Activated CD8-positive, alpha-beta T cell treated with anti-CD3 and anti-CD28 coated beads for 36 hours (primary cell): ENCODE data around the gene ESYT3. TPM values are rescaled to one million over a fixed set of nuclear protein-coding genes. Genes with fewer than 3 reads are reported as not detected.
"Not testable (repeated sequence)": the region's sequence is repeated elsewhere in the genome, so short reads cannot be mapped to it uniquely, and the experiment has no call there.

ENCODE experiments used
- ATAC-seq: fragments of 200-7000 bp; cut with Tn5 transposase; one replicate; pipeline ENCODE4 v1.10.0; 2021; ENCODE audit warnings: mild to moderate bottlenecking, moderate library complexity
- CTCF ChIA-PET: fragments of 350-600 bp; sonication (Branson Sonifier 250); formaldehyde crosslinking; loops from one replicate; lab custom pipeline; 2021; ENCODE audit warnings: antibody characterized with exemption; lab: Charles Lee
- POLR2A ChIA-PET: fragments of 350-600 bp; sonication (Branson Sonifier 250); formaldehyde crosslinking; loops from one replicate; lab custom pipeline; 2021; ENCODE audit warnings: antibody characterized with exemption; lab: Charles Lee
- DNase-seq: peaks from one replicate; pipeline ENCODE4 v3.0.0-alpha.2; 2020
- H3K27ac Mint-ChIP-seq: one replicate; pipeline ENCODE4 v1.8.0; 2021; ENCODE audit warnings: mild to moderate bottlenecking, mixed read lengths
- H3K27me3 Mint-ChIP-seq: one replicate; pipeline ENCODE4 v1.8.0; 2021; ENCODE audit warnings: mixed read lengths
- H3K36me3 Mint-ChIP-seq: one replicate; pipeline ENCODE4 v1.8.0; 2021; ENCODE audit warnings: low read depth, mixed read lengths
- H3K4me1 Mint-ChIP-seq: one replicate; pipeline ENCODE4 v1.8.0; 2021; ENCODE audit warnings: low read depth, mixed read lengths
- H3K4me3 Mint-ChIP-seq: one replicate; pipeline ENCODE4 v1.8.0; 2021; ENCODE audit warnings: mild to moderate bottlenecking, moderate library complexity, mixed read lengths
- H3K9me3 Mint-ChIP-seq: one replicate; pipeline ENCODE4 v1.8.0; 2021; ENCODE audit warnings: mixed read lengths
- CTCF ChIP-seq: fragments of 200-600 bp; IDR thresholded peaks from one replicate; pipeline ENCODE4 v1.8.0; 2022; ENCODE audit warnings: antibody characterized with exemption, mild to moderate bottlenecking
- intact Hi-C: fragments of 100-400 bp; cut with micrococcal nuclease; formaldehyde crosslinking; loops from one replicate; pipeline ENCODE4 v1.10.0; 2022
- total RNA-seq, 2 experiments: library from RNA; stranded (reverse); gene quantifications; one replicate each; pipeline ENCODE4 v1.2.3, GENCODE V29; 2021

Gene ESYT3
- total RNA-seq, 2 experiments from 2014 or later = 0.09 to 0.16 TPM

GRCh38 chr3:138474163-138474562, 39.7 kb downstream of the ESYT3 start:
- intact Hi-C loops = loop anchor here (10.0 kb wide), 1 partner anchor 441 kb away; no protein-coding TSS in a partner anchor
- ChIA-PET CTCF (interaction anchor here (1.4 kb wide), 1 partner anchor 450 kb away, joined by 3 read pairs; no protein-coding TSS in a partner anchor), POLR2A (no interaction called here)
- no peak for TF ChIP-seq CTCF
- no peaks in the 10 kb centered on the region for H3K9me3 Mint-ChIP-seq
- no peak overlapping the region for H3K4me3 Mint-ChIP-seq
- H3K27me3 Mint-ChIP-seq = no peaks in the 10 kb centered on the region
- H3K36me3 Mint-ChIP-seq = no peaks in the 10 kb centered on the region
- DNase-seq (no peak), ATAC-seq (no peak)
- H3K4me1 Mint-ChIP-seq = no peaks in the 10 kb centered on the region
- no peak overlapping the region for H3K27ac Mint-ChIP-seq

GRCh38 chr3:138476526-138476925, 42.1 kb downstream of the ESYT3 start:
- TF ChIP-seq CTCF = no peak
- no peak for ATAC-seq

DNA sequence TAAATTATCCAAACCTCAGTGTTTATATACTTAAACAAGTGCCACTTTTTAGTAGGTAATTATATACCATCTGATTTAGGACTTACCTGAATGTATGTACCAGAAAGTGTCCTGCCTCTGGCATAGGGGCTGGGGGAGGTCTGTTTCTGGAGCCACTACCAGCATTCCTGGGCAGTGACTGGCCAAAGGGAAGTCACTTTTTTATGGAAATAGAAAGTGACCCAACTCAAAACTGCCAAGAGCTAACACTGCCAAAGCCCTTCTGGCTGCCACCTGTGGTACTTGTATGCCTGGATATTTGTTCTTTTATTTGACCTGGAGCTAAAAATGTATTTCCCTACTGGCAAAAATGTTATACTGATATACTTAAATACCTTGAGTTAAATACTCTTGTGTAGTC, 42.7 kb downstream of the ESYT3 start:
- H3K4me1 Mint-ChIP-seq = no peaks in the 10 kb centered on the region
- POLR2A ChIA-PET = no interaction called here
- CTCF ChIA-PET = interaction anchor here (2.4 kb wide), 1 partner anchor 439 kb away, joined by 13 read pairs; no protein-coding TSS in a partner anchor

More at GRCh38 chr3:138476526-138476925, 42.1 kb downstream of the ESYT3 start:
- DNase-seq = no peak
- intact Hi-C loops = loop anchor here (5.0 to 10.0 kb wide), 2 partner anchors 116 to 438 kb away; partner anchors contain the start of gene CEP70
- no peaks in the 10 kb centered on the region for H3K9me3 Mint-ChIP-seq
- H3K4me1 Mint-ChIP-seq = no peaks in the 10 kb centered on the region
- no peaks in the 10 kb centered on the region for H3K36me3 Mint-ChIP-seq
- no peak overlapping the region for H3K27ac Mint-ChIP-seq
- no peaks in the 10 kb centered on the region for H3K27me3 Mint-ChIP-seq
- ChIA-PET POLR2A (no interaction called here), CTCF (interaction anchor here (2.4 kb wide), 1 partner anchor 439 kb away, joined by 13 read pairs; no protein-coding TSS in a partner anchor)
- no peak overlapping the region for H3K4me3 Mint-ChIP-seq

GRCh38 chr3:138477801-138478200, 43.4 kb downstream of the ESYT3 start:
- ATAC-seq (no peak), DNase-seq (no peak)
- intact Hi-C loops = loop anchor here (5.0 to 10.0 kb wide), 2 partner anchors 114 to 437 kb away; partner anchors contain the start of gene CEP70
- POLR2A ChIA-PET = interaction anchor here (0.7 kb wide), 1 partner anchor 43 kb away, joined by 3 read pairs; no protein-coding TSS in a partner anchor
- Mint-ChIP-seq H3K27me3 (no peaks in the 10 kb centered on the region), H3K36me3 (no peaks in the 10 kb centered on the region), H3K4me3 (no peak overlapping the region), H3K4me1 (no peaks in the 10 kb centered on the region), H3K27ac (no peak overlapping the region), H3K9me3 (no peaks in the 10 kb centered on the region)
- no peak for TF ChIP-seq CTCF
- CTCF ChIA-PET = interaction anchor here (0.9 to 2.6 kb wide), 5 partner anchors 12 to 458 kb away, joined by 3 to 20 read pairs (median 13); partner anchors contain the start of gene CEP70

More for the DNA sequence above, 42.7 kb downstream of the ESYT3 start:
- no peak for ATAC-seq
- H3K27me3 Mint-ChIP-seq = no peaks in the 10 kb centered on the region
- no peaks in the 10 kb centered on the region for H3K36me3 Mint-ChIP-seq
- no peak overlapping the region for H3K27ac Mint-ChIP-seq
- H3K9me3 Mint-ChIP-seq = no peaks in the 10 kb centered on the region
- TF ChIP-seq CTCF = no peak
- intact Hi-C loops = loop anchor here (5.0 to 10.0 kb wide), 2 partner anchors 115 to 438 kb away; partner anchors contain the start of gene CEP70
- DNase-seq = no peak
- H3K4me3 Mint-ChIP-seq = no peak overlapping the region

GRCh38 chr3:138479438-138479863, 45.0 kb downstream of the ESYT3 start:
- Mint-ChIP-seq H3K4me3 (no peak overlapping the region), H3K9me3 (peaks cover 5% of the 10 kb centered on the region), H3K36me3 (no peaks in the 10 kb centered on the region), H3K4me1 (no peaks in the 10 kb centered on the region), H3K27ac (no peak overlapping the region), H3K27me3 (no peaks in the 10 kb centered on the region)
- POLR2A ChIA-PET = interaction anchor here (1.1 kb wide), 1 partner anchor 115 kb away, joined by 3 read pairs; no protein-coding TSS in a partner anchor
- DNase-seq (peak; percentile 60), ATAC-seq (peak; percentile 58)
- CTCF ChIA-PET = interaction anchor here (0.6 to 2.8 kb wide), 20 partner anchors 8 to 454 kb away, joined by 3 to 38 read pairs (median 3); partner anchors contain the start of gene CEP70
- intact Hi-C loops = loop anchor here (5.0 to 10.0 kb wide), 2 partner anchors 113 to 435 kb away; partner anchors contain the start of gene CEP70
- TF ChIP-seq CTCF = peak; percentile 58

GRCh38 chr3:138484672-138485071, 50.3 kb downstream of the ESYT3 start:
- DNase-seq, ATAC-seq, H3K4me1 Mint-ChIP-seq, H3K4me3 Mint-ChIP-seq, H3K27me3 Mint-ChIP-seq, POLR2A ChIA-PET, H3K27ac Mint-ChIP-seq, intact Hi-C loops: not testable (repeated sequence)
- peaks cover 11% of the 10 kb centered on the region for H3K36me3 Mint-ChIP-seq
- peaks cover 39% of the 10 kb centered on the region for H3K9me3 Mint-ChIP-seq
- CTCF ChIA-PET = interaction anchor here (1.4 kb wide), 1 partner anchor 431 kb away, joined by 3 read pairs; no protein-coding TSS in a partner anchor

DNA sequence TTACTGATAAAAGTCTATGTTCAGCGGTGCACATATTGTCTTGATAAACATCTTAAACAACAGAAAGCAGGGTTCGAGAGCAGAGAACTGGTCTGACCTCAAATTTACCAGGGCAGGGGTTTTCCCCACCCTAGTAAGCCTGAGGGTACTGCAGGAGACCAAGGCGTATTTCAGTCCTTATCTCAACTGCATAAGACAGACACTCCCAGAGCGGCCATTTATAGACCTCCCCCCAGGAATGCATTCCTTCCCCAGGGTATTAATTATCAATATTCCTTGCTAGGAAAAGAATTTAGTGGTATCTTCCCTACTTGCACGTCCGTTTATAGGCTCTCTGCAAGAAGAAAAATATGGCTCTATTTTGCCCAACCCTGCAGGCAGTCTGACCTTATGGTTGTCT, 52.2 kb downstream of the ESYT3 start:
- CTCF ChIA-PET, intact Hi-C loops, POLR2A ChIA-PET, H3K27me3 Mint-ChIP-seq, H3K4me3 Mint-ChIP-seq, ATAC-seq, DNase-seq, H3K27ac Mint-ChIP-seq, H3K4me1 Mint-ChIP-seq: not testable (repeated sequence)
- Mint-ChIP-seq H3K9me3 (peaks cover 51% of the 10 kb centered on the region), H3K36me3 (peaks cover 11% of the 10 kb centered on the region)
